HG03159 (cell line): ENCODE data around the gene GP1BB.

ENCODE experiments used
- ATAC-seq: cut with Tn5 transposase; IDR thresholded peaks from one replicate; pipeline ENCODE4 v1.9.1; 2021; ENCODE audit warnings: mild to moderate bottlenecking, moderate library complexity; ENCODE audit not compliant: unreplicated experiment

The GP1BB gene

GRCh38 chr22:19713650-19714311 lies 9.6 kb upstream of the GP1BB start:
- no peak for ATAC-seq

GRCh38 chr22:19714312-19715187 lies 8.8 kb upstream of the GP1BB start, which contains the start of gene SEPTIN5:
TSS of gene SEPTIN5 (plus strand) at chr22:19714503. CDS start at chr22:19714589, 86 bp downstream.
- no peak for ATAC-seq

GRCh38 chr22:19715188-19715930 lies 8.0 kb upstream of the GP1BB start:
- ATAC-seq: no peak

- ATAC-seq: no peak
Observed at GRCh38 chr22:19716041-19716828, 7.1 kb upstream of the GP1BB start.

GRCh38 chr22:19716829-19717105 lies 6.6 kb upstream of the GP1BB start:
- no peak for ATAC-seq

- ATAC-seq: no peak
Observed at GRCh38 chr22:19717181-19717580, 6.2 kb upstream of the GP1BB start.

- ATAC-seq: no peak
Observed at GRCh38 chr22:19717691-19718455, 5.5 kb upstream of the GP1BB start.

- ATAC-seq: no peak
Observed at GRCh38 chr22:19718456-19719049, 4.8 kb upstream of the GP1BB start.

- no peak for ATAC-seq
Observed at GRCh38 chr22:19719050-19719482, 4.3 kb upstream of the GP1BB start.

- ATAC-seq: no peak
Observed at GRCh38 chr22:19719488-19720021, 3.8 kb upstream of the GP1BB start.

- no peak for ATAC-seq
Observed at GRCh38 chr22:19720150-19720827, 3.0 kb upstream of the GP1BB start.

GRCh38 chr22:19720999-19721329 lies 2.4 kb upstream of the GP1BB start:
- no peak for ATAC-seq

GRCh38 chr22:19721330-19722177 lies 1.8 kb upstream of the GP1BB start:
- no peak for ATAC-seq

GRCh38 chr22:19722178-19722981 lies 959 bp upstream of the GP1BB start:
- no peak for ATAC-seq

- no peak for ATAC-seq
Observed at GRCh38 chr22:19722982-19723231, 432 bp upstream of the GP1BB start.

- no peak for ATAC-seq
Observed at GRCh38 chr22:19723983-19724827, 866 bp downstream of the GP1BB start.
